BLaER1 (cell line): Measurements from ENCODE around the gene LMO7.
A peak's percentile ranks its signal among the peaks of the same experiment; 100 is the strongest.
"Not testable (repeated sequence)": the region's sequence is repeated elsewhere in the genome, so short reads cannot be mapped to it uniquely, and the experiment has no call there.

ENCODE experiments used
- H3K27ac ChIP-seq: shearing (Covaris generic); formaldehyde crosslinking; 2 replicates; pipeline ENCODE4 v1.8.1; 2022
- H3K27me3 ChIP-seq: shearing (Covaris generic); formaldehyde crosslinking; 2 replicates; pipeline ENCODE4 v1.8.1; 2022
- H3K36me3 ChIP-seq: shearing (Covaris generic); formaldehyde crosslinking; 2 replicates; pipeline ENCODE4 v1.8.1; 2022
- H3K4me1 ChIP-seq: shearing (Covaris generic); formaldehyde crosslinking; 2 replicates; pipeline ENCODE4 v1.8.1; 2022
- H3K4me2 ChIP-seq: shearing (Covaris generic); formaldehyde crosslinking; 2 replicates; pipeline ENCODE4 v1.8.1; 2022
- H3K4me3 ChIP-seq: shearing (Covaris generic); formaldehyde crosslinking; 2 replicates; pipeline ENCODE4 v1.8.1; 2022
- H3K9ac ChIP-seq: shearing (Covaris generic); formaldehyde crosslinking; 2 replicates; pipeline ENCODE4 v1.8.1; 2022
- H3K9me3 ChIP-seq: shearing (Covaris generic); formaldehyde crosslinking; 2 replicates; pipeline ENCODE4 v1.8.1; 2022
- H4K20me1 ChIP-seq: shearing (Covaris generic); formaldehyde crosslinking; 2 replicates; pipeline ENCODE4 v1.8.1; 2022
- Cebpa-rat ChIP-seq: shearing (Covaris generic); IDR thresholded peaks from 2 replicates; pipeline ENCODE4 v1.8.1; 2022

The LMO7 gene

DNA sequence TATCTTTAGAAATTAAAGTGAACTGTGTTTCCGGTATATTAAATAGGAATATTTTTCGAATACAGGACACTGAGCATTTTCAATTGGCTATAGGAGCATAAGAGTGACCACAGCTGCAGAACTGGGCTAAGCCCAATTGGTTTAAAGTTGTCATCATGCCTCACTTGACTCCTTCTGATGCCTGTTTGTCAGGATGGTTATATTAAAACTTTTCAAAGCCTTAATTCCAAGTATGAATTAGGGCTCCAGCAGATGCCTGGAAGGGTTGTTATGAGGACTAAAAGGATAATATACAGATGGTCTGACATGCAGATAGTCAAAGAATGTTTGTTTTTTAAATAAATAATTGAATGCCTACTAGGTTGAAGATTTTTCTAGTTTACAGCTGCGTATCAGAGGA lies 100.0 kb downstream of the LMO7 start:
- no peaks in the 10 kb centered on the region for H3K36me3 ChIP-seq
- no peak overlapping the region for H3K9ac ChIP-seq
- no peak overlapping the region for H3K4me2 ChIP-seq
- H3K27me3 ChIP-seq = no peaks in the 10 kb centered on the region
- TF ChIP-seq Cebpa-rat = no peak
- H4K20me1 ChIP-seq = no peaks in the 10 kb centered on the region
- no peak overlapping the region for H3K27ac ChIP-seq
- 0 out of 2 replicates have a peak, but pooled peaks cover 8% of the 10 kb centered on the region for H3K4me1 ChIP-seq
- no peak overlapping the region for H3K4me3 ChIP-seq
- H3K9me3 ChIP-seq = peaks cover 8% of the 10 kb centered on the region

DNA sequence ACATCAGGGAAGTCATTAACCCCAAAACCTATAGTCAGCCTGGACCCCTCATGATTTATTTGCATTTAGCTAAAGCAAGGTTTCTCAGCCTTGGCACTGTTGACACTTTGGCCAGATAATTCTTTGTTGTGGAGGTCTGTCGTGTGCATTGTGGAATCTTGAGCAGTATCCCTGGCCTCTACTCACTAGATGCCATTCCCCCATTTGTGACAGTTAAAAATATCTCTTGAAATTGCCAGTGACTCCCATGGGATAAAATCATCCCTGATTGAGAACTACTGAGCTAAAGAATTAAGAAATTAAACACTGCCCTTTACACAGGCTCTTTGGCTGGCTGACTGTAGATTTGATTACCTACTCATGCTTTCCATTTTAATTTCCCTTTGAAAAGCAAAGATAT lies 102.7 kb downstream of the LMO7 start:
- Histone ChIP-seq H3K27me3 (no peaks in the 10 kb centered on the region), H3K4me3 (no peak overlapping the region), H3K4me1 (0 out of 2 replicates have a peak, but pooled peaks cover 5% of the 10 kb centered on the region), H4K20me1 (no peaks in the 10 kb centered on the region), H3K9ac (no peak overlapping the region), H3K4me2 (no peak overlapping the region), H3K27ac (no peak overlapping the region), H3K9me3 (peaks cover 6% of the 10 kb centered on the region; the same call in 1 of the 2 replicates), H3K36me3 (no peaks in the 10 kb centered on the region)
- no peak for TF ChIP-seq Cebpa-rat

- Histone ChIP-seq H4K20me1 (no peaks in the 10 kb centered on the region), H3K27ac (no peak overlapping the region)
- TF ChIP-seq Cebpa-rat = no peak
Measured at GRCh38 chr13:75739244-75739868, 103.2 kb downstream of the LMO7 start.

DNA sequence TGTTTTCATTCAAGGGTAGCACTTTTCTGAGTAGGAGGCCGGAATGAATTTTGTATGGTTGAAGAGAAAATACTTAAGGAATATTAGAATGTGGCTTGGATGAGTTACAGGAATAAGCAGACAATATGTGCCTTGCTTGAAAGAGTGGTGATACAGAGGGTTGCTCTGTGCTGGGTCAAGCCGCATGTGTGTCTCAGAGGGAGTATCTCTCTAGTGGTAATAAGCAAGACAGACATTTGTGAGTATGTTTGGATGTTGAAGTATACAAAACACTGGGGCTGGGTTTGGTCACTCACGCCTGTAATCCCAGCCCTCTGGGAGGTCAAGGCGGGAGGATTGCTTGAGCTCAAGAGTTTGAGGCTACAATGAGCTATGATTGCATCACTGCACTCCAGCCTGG lies 103.9 kb downstream of the LMO7 start:
- TF ChIP-seq Cebpa-rat = no peak
- no peak overlapping the region for H3K27ac ChIP-seq
- H3K36me3 ChIP-seq = no peaks in the 10 kb centered on the region
- H3K9me3 ChIP-seq = peaks cover 6% of the 10 kb centered on the region; the same call in 1 of the 2 replicates
- H3K4me2 ChIP-seq = no peak overlapping the region
- H4K20me1 ChIP-seq = no peaks in the 10 kb centered on the region
- H3K9ac ChIP-seq = no peak overlapping the region
- H3K4me1 ChIP-seq = no peaks in the 10 kb centered on the region
- H3K27me3 ChIP-seq = no peaks in the 10 kb centered on the region
- no peak overlapping the region for H3K4me3 ChIP-seq

More at GRCh38 chr13:75739244-75739868, 103.2 kb downstream of the LMO7 start:
- Histone ChIP-seq H3K4me2 (no peak overlapping the region), H3K27me3 (no peaks in the 10 kb centered on the region), H3K36me3 (no peaks in the 10 kb centered on the region), H3K9ac (no peak overlapping the region), H3K9me3 (peaks cover 6% of the 10 kb centered on the region; the same call in 1 of the 2 replicates), H3K4me3 (no peak overlapping the region), H3K4me1 (0 out of 2 replicates have a peak, but pooled peaks cover under 1% of the 10 kb centered on the region)

DNA sequence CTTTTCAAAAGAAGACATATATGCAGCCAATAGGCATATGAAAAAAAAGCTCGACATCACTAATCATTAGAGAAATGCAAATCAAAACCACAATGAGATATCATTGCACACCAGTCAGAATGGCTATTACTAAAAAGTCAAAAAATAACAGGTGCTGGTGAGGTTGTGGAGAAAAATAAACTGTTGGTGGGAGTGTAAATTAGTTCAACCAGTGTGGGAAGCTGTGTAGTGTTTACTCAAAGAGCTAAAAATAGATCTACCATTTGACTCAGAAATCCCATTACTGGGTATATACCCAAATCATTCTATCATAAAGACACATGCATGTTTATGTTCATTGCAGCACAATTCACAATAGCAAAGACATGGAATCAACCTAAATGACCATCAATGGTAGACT lies 106.9 kb downstream of the LMO7 start:
- not testable (repeated sequence) for H3K9me3 ChIP-seq, H3K9ac ChIP-seq, H3K36me3 ChIP-seq, H3K27ac ChIP-seq, H3K4me1 ChIP-seq, H3K4me2 ChIP-seq, H3K27me3 ChIP-seq, H4K20me1 ChIP-seq, H3K4me3 ChIP-seq

- Histone ChIP-seq H3K4me1 (peaks cover 3% of the 10 kb centered on the region), H4K20me1 (no peaks in the 10 kb centered on the region), H3K9me3 (peaks cover 9% of the 10 kb centered on the region), H3K36me3 (no peaks in the 10 kb centered on the region), H3K4me2 (no peak overlapping the region), H3K27me3 (no peaks in the 10 kb centered on the region), H3K4me3 (no peak overlapping the region), H3K27ac (no peak overlapping the region), H3K9ac (no peak overlapping the region)
- no peak for TF ChIP-seq Cebpa-rat
Measured at GRCh38 chr13:75744127-75744526, 108.0 kb downstream of the LMO7 start.

DNA sequence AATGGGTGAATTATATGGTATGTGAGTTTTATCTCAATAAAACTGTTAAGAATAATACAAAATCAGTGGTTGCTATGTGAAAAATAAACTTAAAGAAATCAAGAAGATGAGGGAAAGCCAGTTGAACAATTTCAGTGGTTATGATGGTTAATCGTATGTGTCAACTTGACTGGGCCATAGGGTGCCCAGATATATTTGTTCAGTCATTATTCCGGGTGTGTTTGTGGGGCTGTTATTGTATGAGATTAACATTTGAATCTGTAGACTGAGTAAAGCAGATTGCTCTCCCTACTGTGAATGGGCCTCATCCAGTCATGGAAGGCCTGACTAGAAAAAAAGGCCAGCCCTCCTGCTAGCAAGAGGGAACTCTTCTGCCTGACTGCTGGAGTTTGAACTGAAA lies 109.3 kb downstream of the LMO7 start:
- H3K4me2 ChIP-seq = no peak overlapping the region
- H4K20me1 ChIP-seq = no peaks in the 10 kb centered on the region
- H3K4me1 ChIP-seq = peaks cover 11% of the 10 kb centered on the region
- no peak overlapping the region for H3K4me3 ChIP-seq
- H3K9me3 ChIP-seq = peaks cover 9% of the 10 kb centered on the region
- no peaks in the 10 kb centered on the region for H3K36me3 ChIP-seq
- no peak for TF ChIP-seq Cebpa-rat
- H3K27me3 ChIP-seq = no peaks in the 10 kb centered on the region
- no peak overlapping the region for H3K9ac ChIP-seq
- no peak overlapping the region for H3K27ac ChIP-seq

DNA sequence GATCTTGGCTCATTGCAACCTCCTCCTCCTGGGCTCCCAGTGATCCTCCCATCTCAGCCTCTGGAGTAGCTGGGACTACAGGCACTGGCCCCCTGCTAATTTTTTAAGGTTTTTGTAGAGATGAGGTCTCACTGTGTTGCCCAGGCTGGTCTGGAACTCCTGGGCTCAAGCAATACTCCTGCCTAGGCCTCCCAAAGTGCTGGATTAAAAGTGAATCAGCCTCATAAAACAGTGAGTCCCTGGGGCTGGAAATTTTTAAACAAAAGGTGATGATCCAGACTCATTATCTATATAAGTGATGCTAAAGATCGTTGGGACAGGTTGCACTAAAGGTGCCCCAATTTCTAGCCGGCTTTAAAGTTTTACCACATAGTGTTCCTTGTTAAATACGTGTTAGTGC lies 112.7 kb downstream of the LMO7 start:
- Histone ChIP-seq H3K4me1 (peaks cover 11% of the 10 kb centered on the region), H3K27me3 (no peaks in the 10 kb centered on the region), H3K4me2 (no peak overlapping the region), H3K9ac (no peak overlapping the region), H4K20me1 (no peaks in the 10 kb centered on the region), H3K9me3 (peaks cover 8% of the 10 kb centered on the region; the same call in 1 of the 2 replicates), H3K36me3 (no peaks in the 10 kb centered on the region), H3K27ac (no peak overlapping the region), H3K4me3 (no peak overlapping the region)
- no peak for TF ChIP-seq Cebpa-rat

DNA sequence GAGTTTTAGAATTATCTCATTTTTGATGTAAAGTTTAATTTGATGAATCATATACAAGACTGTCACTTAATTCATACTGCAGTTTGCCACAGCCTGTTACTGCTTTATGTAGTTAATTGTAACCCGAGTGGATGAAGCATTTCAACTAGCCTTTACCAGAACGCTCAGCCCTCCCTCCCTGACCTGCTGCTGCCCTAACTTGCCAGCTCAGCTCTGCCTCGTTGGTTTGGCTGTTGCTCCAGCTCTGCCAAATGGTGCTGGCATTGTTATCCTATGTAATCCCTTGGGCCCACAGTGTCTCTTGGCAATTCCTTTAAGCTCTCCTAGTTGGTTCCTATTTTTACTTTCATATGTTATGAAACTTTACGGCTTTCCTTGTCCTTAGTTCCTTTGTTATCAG lies 113.3 kb downstream of the LMO7 start:
- H3K27me3 ChIP-seq = no peaks in the 10 kb centered on the region
- H3K4me2 ChIP-seq = peak overlapping the region; percentile 68
- H4K20me1 ChIP-seq = no peaks in the 10 kb centered on the region
- no peak overlapping the region for H3K4me3 ChIP-seq
- H3K9me3 ChIP-seq = peaks cover 8% of the 10 kb centered on the region; the same call in 1 of the 2 replicates
- no peaks in the 10 kb centered on the region for H3K36me3 ChIP-seq
- H3K27ac ChIP-seq = no peak overlapping the region
- peaks cover 11% of the 10 kb centered on the region for H3K4me1 ChIP-seq
- no peak overlapping the region for H3K9ac ChIP-seq
- no peak for TF ChIP-seq Cebpa-rat

DNA sequence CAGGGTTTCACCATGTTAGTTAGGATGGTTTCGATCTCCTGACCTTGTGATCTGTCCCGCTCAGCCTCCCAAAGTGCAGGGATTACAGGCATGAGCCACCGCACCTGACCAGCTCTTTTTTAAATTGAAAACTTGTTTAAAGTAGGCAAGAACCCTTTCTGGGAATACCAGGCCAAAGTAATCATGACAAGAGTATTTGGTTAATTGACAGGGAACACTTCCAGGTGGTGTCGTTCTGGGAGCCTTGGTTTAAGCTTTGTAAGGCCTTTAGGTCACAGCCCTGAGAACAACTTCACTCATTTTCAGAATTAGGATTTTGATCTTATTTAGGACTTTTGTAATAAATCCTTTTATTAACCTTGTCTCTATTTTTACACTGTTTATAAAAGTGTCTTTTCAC lies 115.2 kb downstream of the LMO7 start:
- H3K9ac ChIP-seq = no peak overlapping the region
- no peaks in the 10 kb centered on the region for H4K20me1 ChIP-seq
- no peak overlapping the region for H3K4me3 ChIP-seq
- no peak overlapping the region for H3K27ac ChIP-seq
- H3K27me3 ChIP-seq = no peaks in the 10 kb centered on the region
- H3K9me3 ChIP-seq = peaks cover 4% of the 10 kb centered on the region; the same call in 1 of the 2 replicates
- TF ChIP-seq Cebpa-rat = no peak
- peaks cover 11% of the 10 kb centered on the region for H3K4me1 ChIP-seq
- H3K36me3 ChIP-seq = no peaks in the 10 kb centered on the region
- H3K4me2 ChIP-seq = no peak overlapping the region

GRCh38 chr13:75752826-75753225 lies 116.7 kb downstream of the LMO7 start:
- Histone ChIP-seq H3K4me2 (no peak overlapping the region), H4K20me1 (no peaks in the 10 kb centered on the region), H3K9me3 (peaks cover 4% of the 10 kb centered on the region; the same call in 1 of the 2 replicates), H3K9ac (no peak overlapping the region), H3K4me3 (no peak overlapping the region), H3K27me3 (no peaks in the 10 kb centered on the region), H3K4me1 (peaks cover 11% of the 10 kb centered on the region), H3K36me3 (no peaks in the 10 kb centered on the region), H3K27ac (no peak overlapping the region)
- TF ChIP-seq Cebpa-rat = no peak
